K562 (cell line): Measurements from ENCODE around the gene MAN1B1.

Source experiments
- EZH2 ChIP-seq: IDR thresholded peaks from 2 replicates; pipeline ENCODE4 v1.6.1; 2012; ENCODE audit warnings: low read depth, mild to moderate bottlenecking, inconsistent platforms, low read length, borderline replicate concordance
- SMAD1 ChIP-seq: fragments of 150-350 bp; IDR thresholded peaks from 2 replicates; pipeline ENCODE4 v1.6.1; 2014; ENCODE audit warnings: low read length, low read depth; ENCODE audit not compliant: partially characterized antibody
- ZNF274 ChIP-seq: IDR thresholded peaks from 2 replicates; pipeline ENCODE4 v1.6.1; 2011; ENCODE audit warnings: low read depth, mild to moderate bottlenecking, low read length, moderate library complexity, borderline replicate concordance
- TF ChIP-seq, protein P1 (sequence below), 3 experiments: IDR thresholded peaks in 2 of 3; conservative IDR thresholded peaks in 1 of 3; 2 replicates each; pipeline ENCODE4 v1.5.1; 2011 to 2012; ENCODE audit warnings: low read length in 3 of 3, mild to moderate bottlenecking in 3 of 3, control low read depth in 2 of 3, improper control_type of control experiment in 1 of 3, inconsistent platforms in 1 of 3, low read depth in 1 of 3, mixed read lengths in 1 of 3, moderate library complexity in 1 of 3; ENCODE audit not compliant: insufficient read depth in 2 of 3
- TF ChIP-seq, protein P2 (sequence below): fragments of 250-450 bp; sonication (Bioruptor Pico); IDR thresholded peaks from 2 replicates; pipeline ENCODE4 v1.5.0; 2020; ENCODE audit warnings: mild to moderate bottlenecking, borderline replicate concordance
- TF ChIP-seq, protein P3 (sequence below): fragments of 450-650 bp; formaldehyde crosslinking; IDR thresholded peaks from 2 replicates; pipeline ENCODE4 v1.4.0; 2020; ENCODE audit warnings: mild to moderate bottlenecking, moderate library complexity
- TF ChIP-seq, protein P4 (sequence below): fragments of 450-650 bp; IDR thresholded peaks from 2 replicates; pipeline ENCODE4 v1.6.1; 2018; ENCODE audit warnings: mild to moderate bottlenecking, low read depth; ENCODE audit not compliant: partially characterized antibody

DNA sequence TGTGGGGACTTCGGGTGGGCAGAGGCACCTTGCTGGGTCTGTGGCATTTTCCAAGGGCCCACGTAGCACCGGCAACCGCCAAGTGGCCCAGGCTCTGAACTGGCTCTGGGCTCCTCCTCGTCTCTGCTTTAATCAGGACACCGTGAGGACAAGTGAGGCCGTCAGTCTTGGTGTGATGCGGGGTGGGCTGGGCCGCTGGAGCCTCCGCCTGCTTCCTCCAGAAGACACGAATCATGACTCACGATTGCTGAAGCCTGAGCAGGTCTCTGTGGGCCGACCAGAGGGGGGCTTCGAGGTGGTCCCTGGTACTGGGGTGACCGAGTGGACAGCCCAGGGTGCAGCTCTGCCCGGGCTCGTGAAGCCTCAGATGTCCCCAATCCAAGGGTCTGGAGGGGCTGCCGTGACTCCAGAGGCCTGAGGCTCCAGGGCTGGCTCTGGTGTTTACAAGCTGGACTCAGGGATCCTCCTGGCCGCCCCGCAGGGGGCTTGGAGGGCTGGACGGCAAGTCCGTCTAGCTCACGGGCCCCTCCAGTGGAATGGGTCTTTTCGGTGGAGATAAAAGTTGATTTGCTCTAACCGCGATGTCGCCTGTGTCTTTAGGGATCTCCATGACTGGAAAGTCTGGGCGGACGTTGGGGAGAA lies 21.9 kb downstream of the MAN1B1 start:
- TF ChIP-seq, protein P1, sequence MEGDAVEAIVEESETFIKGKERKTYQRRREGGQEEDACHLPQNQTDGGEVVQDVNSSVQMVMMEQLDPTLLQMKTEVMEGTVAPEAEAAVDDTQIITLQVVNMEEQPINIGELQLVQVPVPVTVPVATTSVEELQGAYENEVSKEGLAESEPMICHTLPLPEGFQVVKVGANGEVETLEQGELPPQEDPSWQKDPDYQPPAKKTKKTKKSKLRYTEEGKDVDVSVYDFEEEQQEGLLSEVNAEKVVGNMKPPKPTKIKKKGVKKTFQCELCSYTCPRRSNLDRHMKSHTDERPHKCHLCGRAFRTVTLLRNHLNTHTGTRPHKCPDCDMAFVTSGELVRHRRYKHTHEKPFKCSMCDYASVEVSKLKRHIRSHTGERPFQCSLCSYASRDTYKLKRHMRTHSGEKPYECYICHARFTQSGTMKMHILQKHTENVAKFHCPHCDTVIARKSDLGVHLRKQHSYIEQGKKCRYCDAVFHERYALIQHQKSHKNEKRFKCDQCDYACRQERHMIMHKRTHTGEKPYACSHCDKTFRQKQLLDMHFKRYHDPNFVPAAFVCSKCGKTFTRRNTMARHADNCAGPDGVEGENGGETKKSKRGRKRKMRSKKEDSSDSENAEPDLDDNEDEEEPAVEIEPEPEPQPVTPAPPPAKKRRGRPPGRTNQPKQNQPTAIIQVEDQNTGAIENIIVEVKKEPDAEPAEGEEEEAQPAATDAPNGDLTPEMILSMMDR (IDR thresholded peaks at IDR 0.05 in 2 of 3, conservative IDR thresholded peaks at IDR 0.05 in 1 of 3; ENCODE audit: insufficient read depth in 2 of 3, low read depth in 1 of 3, low read length in 3 of 3), result no peak
- TF ChIP-seq SMAD1 (no peak), EZH2 (no peak), ZNF274 (no peak)
- TF ChIP-seq, protein P2, sequence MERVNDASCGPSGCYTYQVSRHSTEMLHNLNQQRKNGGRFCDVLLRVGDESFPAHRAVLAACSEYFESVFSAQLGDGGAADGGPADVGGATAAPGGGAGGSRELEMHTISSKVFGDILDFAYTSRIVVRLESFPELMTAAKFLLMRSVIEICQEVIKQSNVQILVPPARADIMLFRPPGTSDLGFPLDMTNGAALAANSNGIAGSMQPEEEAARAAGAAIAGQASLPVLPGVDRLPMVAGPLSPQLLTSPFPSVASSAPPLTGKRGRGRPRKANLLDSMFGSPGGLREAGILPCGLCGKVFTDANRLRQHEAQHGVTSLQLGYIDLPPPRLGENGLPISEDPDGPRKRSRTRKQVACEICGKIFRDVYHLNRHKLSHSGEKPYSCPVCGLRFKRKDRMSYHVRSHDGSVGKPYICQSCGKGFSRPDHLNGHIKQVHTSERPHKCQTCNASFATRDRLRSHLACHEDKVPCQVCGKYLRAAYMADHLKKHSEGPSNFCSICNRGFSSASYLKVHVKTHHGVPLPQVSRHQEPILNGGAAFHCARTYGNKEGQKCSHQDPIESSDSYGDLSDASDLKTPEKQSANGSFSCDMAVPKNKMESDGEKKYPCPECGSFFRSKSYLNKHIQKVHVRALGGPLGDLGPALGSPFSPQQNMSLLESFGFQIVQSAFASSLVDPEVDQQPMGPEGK (CRISPR knock-in tag), result no peak
- TF ChIP-seq, protein P3, sequence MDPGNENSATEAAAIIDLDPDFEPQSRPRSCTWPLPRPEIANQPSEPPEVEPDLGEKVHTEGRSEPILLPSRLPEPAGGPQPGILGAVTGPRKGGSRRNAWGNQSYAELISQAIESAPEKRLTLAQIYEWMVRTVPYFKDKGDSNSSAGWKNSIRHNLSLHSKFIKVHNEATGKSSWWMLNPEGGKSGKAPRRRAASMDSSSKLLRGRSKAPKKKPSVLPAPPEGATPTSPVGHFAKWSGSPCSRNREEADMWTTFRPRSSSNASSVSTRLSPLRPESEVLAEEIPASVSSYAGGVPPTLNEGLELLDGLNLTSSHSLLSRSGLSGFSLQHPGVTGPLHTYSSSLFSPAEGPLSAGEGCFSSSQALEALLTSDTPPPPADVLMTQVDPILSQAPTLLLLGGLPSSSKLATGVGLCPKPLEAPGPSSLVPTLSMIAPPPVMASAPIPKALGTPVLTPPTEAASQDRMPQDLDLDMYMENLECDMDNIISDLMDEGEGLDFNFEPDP (CRISPR knock-in tag), result no peak
- TF ChIP-seq, protein P4, sequence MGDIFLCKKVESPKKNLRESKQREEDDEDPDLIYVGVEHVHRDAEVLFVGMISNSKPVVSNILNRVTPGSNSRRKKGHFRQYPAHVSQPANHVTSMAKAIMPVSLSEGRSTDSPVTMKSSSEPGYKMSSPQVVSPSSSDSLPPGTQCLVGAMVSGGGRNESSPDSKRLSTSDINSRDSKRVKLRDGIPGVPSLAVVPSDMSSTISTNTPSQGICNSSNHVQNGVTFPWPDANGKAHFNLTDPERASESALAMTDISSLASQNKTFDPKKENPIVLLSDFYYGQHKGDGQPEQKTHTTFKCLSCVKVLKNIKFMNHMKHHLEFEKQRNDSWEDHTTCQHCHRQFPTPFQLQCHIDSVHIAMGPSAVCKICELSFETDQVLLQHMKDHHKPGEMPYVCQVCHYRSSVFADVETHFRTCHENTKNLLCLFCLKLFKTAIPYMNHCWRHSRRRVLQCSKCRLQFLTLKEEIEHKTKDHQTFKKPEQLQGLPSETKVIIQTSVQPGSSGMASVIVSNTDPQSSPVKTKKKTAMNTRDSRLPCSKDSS, result no peak
